Activated naive CD4-positive, alpha-beta T cell treated with anti-CD3 and anti-CD28 coated beads, Interleukin-2, amount 50 U/mL, for 24 hours (primary cell): ENCODE results near the gene SFI1.
A peak's percentile ranks its signal among the peaks of the same experiment; 100 is the strongest.

ENCODE experiments used
- H3K27ac Mint-ChIP-seq: one replicate; pipeline ENCODE4 v1.8.0; 2021; ENCODE audit warnings: mild to moderate bottlenecking, mixed read lengths
- H3K27me3 Mint-ChIP-seq: one replicate; pipeline ENCODE4 v1.8.0; 2021; ENCODE audit warnings: mixed read lengths
- H3K36me3 Mint-ChIP-seq: one replicate; pipeline ENCODE4 v1.8.0; 2021; ENCODE audit warnings: mixed read lengths
- H3K4me1 Mint-ChIP-seq: one replicate; pipeline ENCODE4 v1.8.0; 2021; ENCODE audit warnings: mixed read lengths
- H3K4me3 Mint-ChIP-seq: one replicate; pipeline ENCODE4 v1.8.0; 2021; ENCODE audit warnings: mild to moderate bottlenecking, mixed read lengths
- H3K9me3 Mint-ChIP-seq: one replicate; pipeline ENCODE4 v1.8.0; 2021; ENCODE audit warnings: mixed read lengths

The SFI1 gene

DNA sequence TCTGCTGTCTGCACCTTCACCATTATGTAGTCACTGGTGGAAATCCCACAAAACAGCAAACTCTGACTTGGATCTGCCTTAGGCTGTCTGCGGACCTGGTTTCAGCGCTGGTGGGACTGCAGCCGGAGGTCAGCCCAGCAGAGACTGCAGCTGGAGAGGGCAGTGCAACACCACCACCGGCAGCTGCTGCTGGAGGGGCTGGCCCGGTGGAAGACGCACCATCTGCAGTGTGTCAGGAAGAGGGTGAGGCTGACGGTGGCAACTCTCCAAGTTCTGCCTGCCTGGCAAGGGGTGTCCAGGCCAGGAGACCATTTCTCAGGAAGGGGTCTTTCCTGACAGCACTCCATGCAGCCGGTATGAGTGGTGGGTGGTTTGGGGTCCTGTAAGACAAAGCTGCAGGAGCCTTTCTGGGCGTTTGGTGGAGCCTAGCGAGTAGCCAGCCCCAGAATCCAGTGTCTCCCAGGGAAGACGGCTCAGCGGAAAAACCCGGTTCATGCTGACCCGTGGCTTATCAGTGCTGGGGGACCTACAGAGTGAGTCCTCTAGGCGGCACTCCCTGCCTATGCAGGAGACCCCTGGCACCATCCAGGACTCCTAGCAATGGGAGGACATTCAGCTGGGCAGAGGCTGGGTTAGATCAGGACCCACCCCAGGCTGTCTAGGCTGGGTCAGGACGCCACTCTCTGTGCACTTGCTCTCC is 114.9 kb downstream of the SFI1 start:
- Mint-ChIP-seq H3K27me3 (no peaks in the 10 kb centered on the region), H3K9me3 (no peaks in the 10 kb centered on the region), H3K4me3 (no peak overlapping the region), H3K4me1 (peaks cover 15% of the 10 kb centered on the region), H3K36me3 (peaks cover 3% of the 10 kb centered on the region), H3K27ac (no peak overlapping the region)

DNA sequence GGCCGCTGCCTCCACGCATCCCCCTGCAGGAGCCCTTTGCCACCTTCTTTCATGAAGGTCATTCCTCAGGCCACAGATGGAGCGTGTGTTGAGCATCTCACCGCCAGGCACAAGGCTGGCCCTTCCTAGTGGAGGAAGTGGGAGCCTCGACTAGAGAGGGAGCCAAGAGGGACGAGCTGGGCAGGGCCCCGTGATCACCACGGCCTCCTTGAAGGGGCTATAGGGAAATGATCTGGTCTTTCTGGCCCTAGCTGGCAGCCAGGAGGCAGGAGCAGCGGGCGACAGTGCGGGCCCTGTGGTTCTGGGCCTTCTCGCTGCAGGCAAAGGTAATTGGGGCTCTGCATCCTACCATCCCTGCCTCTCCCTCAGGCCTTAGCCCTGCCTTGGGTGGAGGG is 116.6 kb downstream of the SFI1 start:
- Mint-ChIP-seq H3K27me3 (no peaks in the 10 kb centered on the region), H3K9me3 (no peaks in the 10 kb centered on the region), H3K36me3 (peaks cover 3% of the 10 kb centered on the region), H3K27ac (no peak overlapping the region), H3K4me1 (peaks cover 16% of the 10 kb centered on the region), H3K4me3 (no peak overlapping the region)

DNA sequence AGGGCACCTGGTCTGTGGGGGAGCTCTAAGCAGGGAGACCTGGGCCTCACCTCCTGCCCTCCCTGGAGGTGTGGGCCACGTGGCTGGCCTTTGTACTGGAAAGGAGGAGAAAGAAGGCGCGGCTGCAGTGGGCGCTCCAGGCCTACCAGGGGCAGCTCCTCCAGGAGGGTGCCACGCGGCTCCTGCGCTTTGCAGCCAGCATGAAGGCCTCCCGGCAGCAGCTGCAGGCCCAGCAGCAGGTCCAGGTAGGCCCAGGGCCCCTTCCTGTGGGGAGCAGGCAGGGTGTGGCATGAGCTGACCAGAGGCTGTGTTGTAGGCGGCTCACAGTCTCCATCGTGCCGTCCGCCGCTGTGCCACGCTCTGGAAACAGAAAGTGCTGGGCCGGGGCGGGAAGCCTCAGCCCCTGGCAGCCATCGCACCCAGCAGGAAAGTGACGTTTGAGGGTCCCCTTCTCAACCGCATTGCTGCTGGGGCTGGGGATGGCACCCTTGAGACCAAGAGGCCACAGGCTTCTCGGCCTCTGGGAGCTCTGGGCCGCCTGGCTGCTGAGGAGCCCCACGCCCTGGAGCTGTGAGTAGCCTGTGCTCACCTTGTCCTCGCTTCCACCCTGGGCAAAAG is 117.1 kb downstream of the SFI1 start:
- Mint-ChIP-seq H3K27me3 (no peaks in the 10 kb centered on the region), H3K36me3 (peaks cover 2% of the 10 kb centered on the region), H3K9me3 (no peaks in the 10 kb centered on the region), H3K4me3 (no peak overlapping the region), H3K27ac (no peak overlapping the region), H3K4me1 (peaks cover 16% of the 10 kb centered on the region)

DNA sequence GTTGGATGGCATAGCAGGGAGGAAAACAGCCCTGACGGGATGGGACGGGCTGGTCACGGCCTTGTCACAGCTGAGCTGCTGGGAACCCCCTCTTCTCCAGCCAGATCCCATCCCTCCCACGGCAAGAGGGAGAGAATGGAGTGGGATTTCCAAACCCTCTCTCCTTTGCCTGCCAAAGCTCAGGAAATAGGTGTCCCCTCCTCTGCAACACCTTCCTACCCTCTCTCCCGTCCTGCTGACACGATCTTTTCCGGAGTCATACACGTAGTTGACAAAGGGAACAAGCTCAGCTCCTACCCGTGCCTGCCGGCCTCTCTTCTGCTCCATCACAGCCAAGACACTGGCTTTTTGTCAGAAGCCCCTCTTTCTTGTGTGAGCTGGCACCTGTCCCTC is 117.6 kb downstream of the SFI1 start:
- Mint-ChIP-seq H3K9me3 (no peaks in the 10 kb centered on the region), H3K4me3 (no peak overlapping the region), H3K27ac (peak overlapping the region; percentile 86), H3K4me1 (peaks cover 16% of the 10 kb centered on the region), H3K27me3 (no peaks in the 10 kb centered on the region), H3K36me3 (peaks cover 2% of the 10 kb centered on the region)

DNA sequence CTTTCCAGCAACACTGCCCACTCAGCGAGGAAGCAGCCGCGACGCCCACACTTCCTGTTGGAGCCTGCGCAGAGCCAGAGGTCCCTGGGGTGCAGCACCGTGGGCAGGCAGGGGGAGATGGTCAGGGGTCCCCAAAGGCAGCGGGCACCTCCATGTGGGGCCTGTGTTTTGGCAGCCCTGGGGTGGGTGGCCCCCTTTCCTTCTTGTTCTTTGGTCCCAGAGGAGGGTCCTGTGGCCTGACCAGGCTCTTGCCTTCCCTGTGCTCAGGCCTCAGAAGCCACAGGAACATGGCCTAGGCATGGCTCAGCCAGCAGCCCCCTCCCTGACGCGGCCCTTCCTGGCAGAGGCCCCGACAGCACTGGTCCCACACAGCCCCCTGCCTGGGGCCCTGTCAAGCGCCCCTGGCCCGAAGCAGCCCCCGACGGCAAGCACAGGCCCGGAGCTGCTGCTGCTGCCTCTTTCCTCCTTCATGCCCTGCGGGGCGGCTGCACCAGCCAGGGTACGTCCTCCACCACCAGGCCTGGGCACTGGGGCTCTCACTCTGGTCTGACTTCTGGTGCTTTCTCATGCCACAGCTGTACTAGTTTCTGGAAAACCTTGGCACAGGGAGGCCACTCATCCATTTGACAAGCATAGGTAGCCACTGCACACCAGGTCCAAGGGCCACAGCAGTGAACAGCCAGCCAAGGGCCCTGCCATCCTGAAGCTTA is 118.6 kb downstream of the SFI1 start:
- Mint-ChIP-seq H3K27ac (peak overlapping the region; percentile 20), H3K27me3 (no peaks in the 10 kb centered on the region), H3K4me1 (peaks cover 16% of the 10 kb centered on the region), H3K36me3 (peaks cover 4% of the 10 kb centered on the region), H3K4me3 (no peak overlapping the region), H3K9me3 (no peaks in the 10 kb centered on the region)

DNA sequence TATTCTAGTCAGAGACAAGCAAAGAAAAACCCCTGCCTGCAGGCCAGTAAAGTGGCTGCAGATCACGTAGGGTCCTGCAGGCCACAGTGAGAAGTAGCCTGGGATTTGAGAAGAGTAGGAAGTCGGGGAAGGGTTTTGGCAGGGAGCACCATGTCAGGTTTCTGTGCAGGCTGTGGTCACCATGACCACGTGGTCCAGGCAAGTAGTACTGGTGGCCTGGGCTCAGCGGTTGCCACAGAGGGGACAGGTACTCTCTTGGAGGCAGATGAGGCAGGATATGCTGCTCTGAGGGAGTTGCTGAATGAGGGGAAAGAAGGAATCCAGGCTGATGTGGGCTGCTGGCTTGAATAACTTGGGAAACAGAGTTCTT is 119.1 kb downstream of the SFI1 start:
- no peak overlapping the region for H3K4me3 Mint-ChIP-seq
- H3K27ac Mint-ChIP-seq: peak overlapping the region; percentile 88
- no peaks in the 10 kb centered on the region for H3K9me3 Mint-ChIP-seq
- no peaks in the 10 kb centered on the region for H3K27me3 Mint-ChIP-seq
- H3K36me3 Mint-ChIP-seq: peaks cover 4% of the 10 kb centered on the region
- H3K4me1 Mint-ChIP-seq: peaks cover 16% of the 10 kb centered on the region

DNA sequence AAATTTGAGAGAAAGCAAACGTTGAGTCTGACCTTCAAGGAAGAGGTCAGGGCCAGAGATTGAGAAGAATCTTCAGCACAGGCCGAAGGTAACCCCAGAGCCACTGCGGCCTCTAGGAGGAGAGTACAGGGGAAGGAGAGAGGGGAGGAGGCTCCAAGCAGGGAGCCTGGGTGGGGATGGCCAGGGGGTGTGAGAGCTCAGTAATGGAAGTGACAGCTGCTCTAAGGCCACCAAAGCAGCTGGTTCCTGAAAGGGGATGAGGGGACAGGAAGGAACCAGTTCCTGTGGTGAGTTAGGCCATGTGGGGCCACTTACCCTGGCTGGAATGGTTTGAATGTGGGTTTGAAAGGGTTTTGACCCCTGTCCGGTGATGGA is 119.6 kb downstream of the SFI1 start:
- Mint-ChIP-seq H3K27me3 (no peaks in the 10 kb centered on the region), H3K36me3 (peaks cover 4% of the 10 kb centered on the region), H3K4me3 (no peak overlapping the region), H3K9me3 (no peaks in the 10 kb centered on the region), H3K27ac (peak overlapping the region; percentile 88), H3K4me1 (peaks cover 16% of the 10 kb centered on the region)

DNA sequence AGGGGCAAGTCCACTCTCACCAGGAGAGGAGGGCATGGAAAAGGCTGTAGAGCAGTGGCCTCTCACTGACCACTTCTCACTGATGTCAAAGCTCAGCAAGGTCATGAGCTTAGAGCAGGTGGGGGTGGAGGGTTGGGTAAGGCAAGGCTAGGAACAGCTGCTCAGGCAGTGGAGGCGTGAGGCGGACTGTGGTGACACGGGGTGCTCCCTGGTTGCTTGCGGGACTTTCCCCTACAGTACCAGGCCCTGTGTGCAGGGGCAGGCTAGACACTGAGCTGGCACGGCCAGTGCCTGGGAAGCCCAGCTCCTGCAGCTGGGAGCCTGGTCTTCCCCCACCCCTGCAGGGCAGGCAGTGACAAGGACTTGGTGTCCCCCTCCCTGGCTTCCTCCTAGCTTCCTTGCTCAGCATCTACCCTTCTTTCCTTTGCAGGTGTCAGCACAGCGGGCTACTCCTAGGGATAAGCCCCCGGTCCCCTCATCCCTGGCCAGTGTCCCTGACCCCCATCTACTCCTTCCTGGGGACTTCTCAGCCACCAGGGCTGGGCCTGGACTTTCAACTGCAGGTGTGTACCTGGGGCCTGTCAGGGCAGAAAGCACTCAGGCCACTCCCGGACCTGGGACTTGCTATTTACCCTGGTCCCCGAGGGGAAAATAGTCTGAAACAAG is 120.1 kb downstream of the SFI1 start:
- Mint-ChIP-seq H3K36me3 (peaks cover 4% of the 10 kb centered on the region), H3K4me3 (no peak overlapping the region), H3K9me3 (no peaks in the 10 kb centered on the region)

DNA sequence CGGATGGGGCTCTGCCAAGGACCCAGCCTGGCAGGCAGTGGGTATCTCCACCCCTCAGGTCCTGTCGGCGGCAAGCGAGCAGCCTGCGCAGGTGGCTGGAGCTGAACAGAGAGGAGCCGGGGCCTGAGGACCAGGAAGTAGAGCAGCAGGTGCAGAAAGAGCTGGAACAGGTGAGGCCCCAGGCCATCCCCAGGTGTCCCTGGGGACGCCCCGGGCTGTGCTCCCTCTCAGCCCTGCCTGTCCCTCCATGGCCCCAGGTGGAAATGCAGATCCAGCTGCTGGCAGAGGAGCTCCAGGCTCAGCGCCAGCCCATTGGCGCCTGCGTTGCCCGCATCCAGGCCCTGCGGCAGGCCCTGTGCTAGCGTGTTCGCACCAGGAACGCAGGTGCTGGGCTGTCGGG is 121.7 kb downstream of the SFI1 start:
- no peaks in the 10 kb centered on the region for H3K27me3 Mint-ChIP-seq
- H3K27ac Mint-ChIP-seq: no peak overlapping the region
- H3K4me3 Mint-ChIP-seq: no peak overlapping the region
- peaks cover 4% of the 10 kb centered on the region for H3K36me3 Mint-ChIP-seq
- H3K4me1 Mint-ChIP-seq: peaks cover 16% of the 10 kb centered on the region
- no peaks in the 10 kb centered on the region for H3K9me3 Mint-ChIP-seq

More for the DNA sequence above, 120.1 kb downstream of the SFI1 start:
- H3K27ac Mint-ChIP-seq: no peak overlapping the region
- H3K27me3 Mint-ChIP-seq: no peaks in the 10 kb centered on the region
- peaks cover 16% of the 10 kb centered on the region for H3K4me1 Mint-ChIP-seq

DNA sequence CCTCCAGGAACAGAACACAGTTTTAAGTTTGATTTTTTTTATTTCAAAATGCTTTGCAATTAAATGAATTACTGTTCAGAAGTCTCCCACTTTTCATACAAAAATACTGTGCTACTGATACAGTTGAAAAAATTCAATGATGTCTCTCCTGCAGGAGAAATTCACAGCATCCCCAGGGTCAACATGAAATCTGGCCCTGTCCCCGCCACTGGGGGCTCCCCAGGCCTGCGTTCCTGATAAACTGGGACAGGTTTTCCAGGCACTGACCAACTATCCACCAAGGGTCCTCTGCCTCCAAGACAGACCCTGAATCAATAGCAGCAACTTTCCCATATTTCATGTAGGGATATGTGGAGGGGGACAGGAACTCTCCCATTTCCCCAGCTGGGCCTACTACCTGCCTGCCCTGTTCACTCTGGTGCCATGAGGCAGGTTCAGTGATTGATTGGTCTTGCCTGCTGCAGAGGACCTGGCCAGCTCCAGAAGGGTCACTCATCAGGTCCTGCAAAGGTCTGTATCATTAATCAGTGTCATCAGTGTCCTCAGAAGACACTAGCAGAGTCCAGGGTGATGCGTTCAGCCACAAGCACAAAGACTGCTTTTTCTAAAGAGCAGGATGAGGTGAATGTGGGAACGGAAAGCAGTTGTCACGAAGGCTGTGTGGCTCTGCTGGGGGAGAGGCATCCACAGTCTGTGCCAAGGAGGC is 122.3 kb downstream of the SFI1 start:
- no peak overlapping the region for H3K27ac Mint-ChIP-seq
- H3K9me3 Mint-ChIP-seq: no peaks in the 10 kb centered on the region
- peaks cover 16% of the 10 kb centered on the region for H3K4me1 Mint-ChIP-seq
- H3K4me3 Mint-ChIP-seq: no peak overlapping the region
- no peaks in the 10 kb centered on the region for H3K27me3 Mint-ChIP-seq
- peaks cover 4% of the 10 kb centered on the region for H3K36me3 Mint-ChIP-seq

DNA sequence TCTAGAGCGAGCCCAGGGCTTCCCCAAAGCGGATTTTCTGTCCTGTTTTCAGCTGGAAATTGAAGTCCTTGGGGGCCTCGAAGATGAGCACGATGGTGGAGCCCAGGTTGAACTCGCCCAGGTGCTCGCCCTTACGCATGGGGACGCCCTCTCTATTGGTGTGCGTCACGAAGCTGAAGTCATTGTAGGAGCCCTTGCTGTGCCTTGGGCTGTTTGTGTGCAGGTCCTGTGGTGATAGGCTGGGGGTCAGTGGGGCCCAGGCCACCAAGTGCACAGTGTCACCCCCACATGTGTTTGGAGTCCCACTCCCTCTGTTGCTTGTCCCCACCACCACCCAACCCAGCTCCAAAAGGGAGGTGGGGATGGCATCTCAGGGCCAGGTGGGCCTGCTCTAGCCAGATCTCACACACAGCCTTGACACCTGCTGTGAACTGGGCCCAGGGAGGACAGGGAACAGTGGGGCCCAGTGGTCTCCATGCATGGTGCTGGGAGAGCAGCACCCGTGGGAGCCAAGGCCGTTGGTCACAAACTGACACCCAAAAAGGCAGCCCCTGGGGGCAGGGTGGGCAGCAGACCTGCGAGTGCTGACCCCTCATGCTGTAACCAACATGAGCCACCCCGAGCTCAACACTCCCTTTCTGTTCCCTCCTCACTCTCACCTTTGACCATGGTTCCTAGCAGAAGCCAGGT is 123.4 kb downstream of the SFI1 start:
- peaks cover 12% of the 10 kb centered on the region for H3K4me1 Mint-ChIP-seq
- peak overlapping the region; percentile 77 for H3K27ac Mint-ChIP-seq
- no peak overlapping the region for H3K4me3 Mint-ChIP-seq
- peaks cover 4% of the 10 kb centered on the region for H3K36me3 Mint-ChIP-seq
- H3K9me3 Mint-ChIP-seq: no peaks in the 10 kb centered on the region
- H3K27me3 Mint-ChIP-seq: no peaks in the 10 kb centered on the region

DNA sequence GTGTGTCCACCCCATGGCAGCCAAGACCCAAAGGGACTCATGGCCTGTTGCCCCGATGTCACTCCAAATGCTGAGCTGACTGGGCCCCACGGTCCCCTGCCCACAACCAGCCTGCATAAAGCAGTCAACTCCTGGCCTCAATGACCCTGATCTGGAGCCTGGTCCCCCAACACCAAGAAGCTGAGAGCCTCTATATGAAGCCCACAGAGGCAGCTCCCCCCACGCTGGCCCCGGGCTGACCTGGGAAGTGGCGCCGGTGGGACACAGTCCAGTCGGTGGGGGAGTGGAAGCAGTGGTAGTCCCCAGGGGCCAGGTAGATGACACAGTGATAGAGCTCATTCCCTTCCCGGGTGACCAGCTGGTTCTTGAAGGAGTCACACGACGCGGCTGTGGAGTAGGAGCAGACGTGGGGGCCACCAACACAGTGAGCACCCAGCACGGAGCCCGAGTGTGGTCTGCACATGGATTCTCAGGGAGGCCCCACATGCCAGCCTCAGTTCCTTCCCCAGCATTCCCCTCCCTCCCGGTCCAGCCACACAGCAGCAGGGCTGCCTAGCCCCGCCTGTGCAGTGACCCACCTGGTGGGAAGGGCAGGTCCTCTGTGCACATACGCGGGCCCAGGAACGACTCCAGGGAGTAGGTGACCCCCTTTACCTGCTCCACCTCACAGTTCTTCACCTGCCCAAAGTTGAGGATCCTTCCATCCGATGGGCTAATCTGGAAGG is 124.6 kb downstream of the SFI1 start:
- Mint-ChIP-seq H3K36me3 (peaks cover 3% of the 10 kb centered on the region), H3K9me3 (no peaks in the 10 kb centered on the region), H3K4me1 (peaks cover 10% of the 10 kb centered on the region), H3K27ac (no peak overlapping the region), H3K27me3 (no peaks in the 10 kb centered on the region), H3K4me3 (no peak overlapping the region)

DNA sequence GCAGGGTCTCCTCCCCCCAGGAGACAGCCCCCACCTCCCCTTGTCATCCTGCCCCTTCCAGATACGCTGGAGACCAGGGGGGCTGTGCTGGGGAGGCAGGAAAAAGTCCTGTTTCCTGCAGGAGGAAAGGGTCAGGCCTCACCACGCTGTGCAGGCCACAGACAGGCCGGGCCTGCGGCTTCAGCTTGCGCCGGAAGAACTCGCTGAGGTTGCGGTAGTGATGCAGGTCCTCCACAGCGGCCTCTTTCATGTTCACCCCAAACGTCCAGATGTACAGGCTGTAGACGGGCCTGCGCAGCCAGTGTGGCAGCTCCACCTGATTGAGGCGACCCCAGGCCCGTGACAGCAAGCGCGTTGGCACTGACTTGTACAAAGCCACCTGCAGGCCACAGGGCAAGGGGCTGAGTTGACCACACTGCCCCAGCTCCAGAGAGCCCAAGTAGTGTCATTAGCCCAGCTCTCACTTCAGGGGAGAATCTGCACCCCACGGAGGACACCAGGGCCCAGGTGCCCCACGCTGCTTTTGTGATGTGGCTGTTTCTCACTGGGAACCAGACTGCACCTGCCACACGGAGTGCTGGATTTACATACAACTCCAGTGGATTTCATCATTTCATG is 125.3 kb downstream of the SFI1 start:
- Mint-ChIP-seq H3K4me1 (peaks cover 9% of the 10 kb centered on the region), H3K9me3 (no peaks in the 10 kb centered on the region), H3K4me3 (no peak overlapping the region), H3K27ac (peak overlapping the region; percentile 5), H3K27me3 (no peaks in the 10 kb centered on the region), H3K36me3 (peaks cover 3% of the 10 kb centered on the region)

DNA sequence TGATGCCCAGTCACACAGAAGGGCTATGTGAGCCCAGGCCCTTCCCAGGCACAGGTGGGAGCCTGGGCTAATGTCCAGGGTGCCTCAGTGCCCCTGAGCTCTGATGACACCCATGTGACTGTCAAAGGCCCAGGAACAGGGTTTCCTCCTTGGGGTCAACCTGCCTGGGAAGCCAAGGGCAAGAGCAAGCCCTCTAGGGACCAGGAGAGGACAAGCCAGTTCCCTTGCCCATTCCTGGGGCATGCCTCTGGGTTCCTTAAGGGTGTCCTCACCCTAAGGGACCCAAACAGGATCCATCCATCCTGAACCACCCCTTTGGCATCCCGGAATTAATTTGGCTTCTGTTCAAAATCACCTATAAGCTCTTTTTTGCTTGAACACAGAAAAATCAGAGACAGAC is 126.6 kb downstream of the SFI1 start:
- Mint-ChIP-seq H3K27ac (peak overlapping the region; percentile 46), H3K4me3 (no peak overlapping the region), H3K4me1 (peaks cover 19% of the 10 kb centered on the region), H3K27me3 (no peaks in the 10 kb centered on the region), H3K36me3 (peaks cover 3% of the 10 kb centered on the region), H3K9me3 (no peaks in the 10 kb centered on the region)
